GM19240 (cell line): ENCODE measurements around the gene GASK1A.
A peak's percentile ranks its signal among the peaks of the same experiment; 100 is the strongest.
"Not testable (repeated sequence)": the region's sequence is repeated elsewhere in the genome, so short reads cannot be mapped to it uniquely, and the experiment has no call there.

Source experiments
- DNase-seq: peaks from one replicate; pipeline ENCODE4 v3.0.0; 2011; ENCODE audit warnings: low spot score; ENCODE audit not compliant: insufficient read length

Gene GASK1A

DNA sequence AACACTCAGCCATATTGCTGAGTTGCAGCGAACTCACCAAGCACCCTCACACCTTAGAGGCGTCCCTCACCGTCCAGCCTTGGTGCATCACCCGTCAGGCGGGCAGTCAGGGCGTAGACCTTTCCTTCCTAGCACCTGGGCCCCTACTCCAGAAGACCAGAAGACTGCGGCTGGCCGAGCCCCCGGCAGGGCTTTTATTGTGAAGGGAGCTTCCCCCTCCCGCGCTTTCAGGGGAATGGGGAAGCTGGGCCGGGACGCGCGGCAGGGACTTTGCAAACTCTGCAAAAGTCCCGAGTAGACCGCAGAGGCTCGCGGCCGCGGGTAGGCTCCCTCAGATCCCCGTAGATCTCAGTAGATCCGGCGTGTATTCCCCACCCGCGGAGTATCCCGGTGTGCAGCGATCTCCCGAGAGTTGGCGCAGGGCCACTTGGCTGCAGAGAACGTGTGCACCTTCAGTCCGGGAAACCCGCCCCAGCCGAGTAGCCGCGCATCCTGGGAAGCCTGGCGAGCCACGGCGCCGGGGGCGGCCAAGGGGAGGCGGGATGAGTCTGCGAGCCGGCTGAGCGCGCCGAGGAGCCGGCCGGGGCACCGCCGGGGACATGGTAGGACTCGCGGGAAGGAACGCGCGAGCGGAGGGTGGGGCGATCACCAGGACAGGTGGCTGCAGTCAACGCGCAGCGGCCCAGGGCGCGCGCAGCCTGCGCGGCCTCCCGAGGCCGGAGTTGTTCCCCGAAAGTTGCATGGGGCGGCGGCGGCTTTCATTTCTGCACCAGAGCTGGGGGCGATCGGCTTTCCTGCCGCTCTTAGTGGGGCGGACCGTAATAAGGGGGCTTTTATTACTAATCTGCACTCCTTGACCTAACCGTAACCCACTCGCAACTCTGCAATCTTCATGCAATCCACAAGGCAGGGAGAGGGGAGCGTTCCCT is at the start of gene GASK1A:
Gene GASK1A (plus strand): TSS at position 268 of the 929 bp plus-strand sequence. CDS start 332 bp downstream, at position 600.
- DNase-seq, result no peak

DNA sequence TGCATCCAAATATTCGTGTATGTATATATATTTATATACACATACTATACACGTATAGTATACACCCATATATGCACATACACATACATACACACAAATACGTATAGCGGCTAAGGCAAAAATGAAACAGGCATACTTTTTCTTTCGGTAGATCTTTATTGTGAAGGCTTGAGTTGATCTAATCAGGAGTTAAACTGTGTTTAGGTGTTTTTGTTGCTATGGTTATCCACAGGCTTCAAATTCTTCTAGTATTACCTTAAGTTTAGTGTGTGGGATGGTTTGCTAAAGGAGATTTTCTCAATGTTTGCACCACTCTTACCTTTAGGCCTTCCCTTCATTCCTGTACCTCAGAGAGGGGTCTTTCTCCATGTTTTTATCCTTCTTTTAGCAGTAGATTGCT is 45.0 kb upstream of the GASK1A start:
- no peak for DNase-seq

DNA sequence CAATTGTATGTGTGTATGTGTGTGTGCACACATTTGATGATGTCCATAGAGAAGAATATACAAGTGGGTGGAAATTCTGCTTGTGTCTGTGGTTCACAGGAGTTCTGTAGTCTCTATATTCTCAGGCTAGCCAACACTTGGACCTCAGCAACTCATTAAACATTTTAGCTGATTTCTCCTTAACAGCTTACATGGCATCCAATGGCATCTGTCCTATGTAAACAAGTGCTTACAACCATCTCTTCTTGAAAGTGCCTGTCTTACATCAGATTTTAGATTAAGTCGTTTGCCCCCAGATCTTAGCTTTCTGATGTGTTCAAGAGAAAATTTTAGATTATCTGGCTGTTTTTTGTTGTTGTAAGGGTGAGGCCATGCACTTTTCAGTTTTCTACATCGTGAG is 44.2 kb upstream of the GASK1A start:
- DNase-seq, result no peak

DNA sequence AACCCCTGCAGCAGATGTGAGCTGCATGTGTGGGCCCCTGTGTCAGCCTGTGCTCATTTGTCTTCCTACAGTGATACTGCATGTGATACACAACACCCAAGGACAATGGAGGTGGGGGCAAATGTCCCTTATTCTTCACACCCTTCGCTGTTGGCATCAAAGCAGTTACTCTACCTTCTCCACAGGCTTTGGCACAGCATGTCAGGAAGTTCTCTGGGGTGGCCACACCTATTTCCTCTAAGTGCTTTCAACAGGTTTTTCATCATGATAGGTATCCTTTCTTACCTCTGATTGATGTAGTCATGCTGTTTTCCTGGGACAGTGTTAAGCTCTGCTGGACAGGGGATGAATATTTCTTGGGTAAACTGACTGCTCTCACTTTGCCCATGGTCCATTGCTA is 43.6 kb upstream of the GASK1A start:
- no peak for DNase-seq

DNA sequence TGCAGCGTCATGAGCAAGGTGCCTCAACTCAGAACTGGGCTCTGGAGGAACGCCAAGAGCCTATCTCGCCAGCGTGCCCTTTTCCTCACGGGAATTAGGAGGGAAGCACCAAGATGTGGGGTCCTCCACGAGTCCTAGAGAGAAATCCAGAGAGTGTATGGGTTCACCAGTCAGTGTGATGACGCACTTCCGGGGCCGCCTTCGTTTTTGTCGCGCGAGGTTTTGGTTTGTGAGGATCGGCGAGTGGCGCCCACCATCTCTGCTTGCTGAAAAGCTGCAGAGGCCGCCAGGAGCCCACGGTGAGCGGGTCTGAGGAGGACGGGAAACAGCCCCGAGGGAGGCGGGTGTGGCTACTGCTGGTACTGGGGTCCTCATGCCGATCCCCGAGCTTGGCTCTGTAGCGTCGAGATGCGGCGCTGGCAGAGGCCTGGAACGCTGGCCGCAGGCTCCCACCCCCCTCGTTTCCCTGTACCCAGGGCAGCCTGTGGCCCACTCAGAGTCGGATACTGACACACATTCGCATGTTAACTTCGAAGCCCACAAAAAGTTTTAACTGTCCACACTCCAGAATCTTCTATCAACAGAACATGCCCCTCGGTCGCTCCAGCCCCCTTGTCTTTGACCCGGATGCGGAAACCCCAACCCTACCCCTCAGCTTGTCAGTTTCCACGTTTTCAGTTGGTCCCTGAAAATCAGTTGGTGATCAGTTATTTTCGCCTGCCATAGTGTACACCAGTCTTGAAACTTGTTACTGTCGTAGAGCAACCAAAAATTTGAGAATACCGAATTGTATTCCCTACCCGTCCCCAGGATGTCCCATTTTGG is 42.7 kb upstream of the GASK1A start:
- DNase-seq, result no peak

DNA sequence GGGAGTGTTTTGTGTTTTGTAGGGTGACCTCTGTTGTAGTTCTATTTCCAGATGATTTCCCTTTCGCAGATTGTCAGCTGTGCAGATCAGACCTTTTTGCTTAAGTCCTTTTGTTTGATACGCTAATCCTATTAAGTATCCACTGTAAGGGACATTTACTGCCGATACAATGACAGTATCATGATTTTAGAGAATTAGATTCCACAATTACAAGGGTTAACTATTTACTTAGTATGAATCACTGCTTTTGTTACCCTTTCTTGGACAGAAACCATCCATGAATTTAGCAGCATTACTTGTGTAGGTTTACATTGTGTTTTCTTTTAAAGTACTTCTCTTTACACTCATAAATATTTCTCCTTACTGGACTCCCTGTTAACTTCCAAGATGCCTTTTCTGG is 41.8 kb upstream of the GASK1A start:
- no peak for DNase-seq

DNA sequence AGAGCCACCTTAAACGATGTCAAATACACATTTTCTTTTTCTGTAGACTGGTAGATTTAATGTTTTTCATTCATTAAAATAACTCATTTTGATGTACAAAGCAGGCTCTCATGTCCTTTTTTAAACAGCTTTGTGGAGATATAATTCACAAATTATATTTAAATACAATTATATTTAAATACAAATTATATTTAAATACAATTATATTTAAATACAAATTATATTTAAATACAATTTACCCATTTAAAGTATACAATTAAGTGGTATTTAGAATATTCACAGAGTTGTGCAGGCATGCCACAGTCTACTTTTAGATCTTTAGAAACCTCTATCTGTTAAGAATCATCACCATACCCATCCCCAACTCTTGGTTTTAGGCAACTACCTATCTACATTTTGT is 36.4 kb upstream of the GASK1A start:
- no peak for DNase-seq

DNA sequence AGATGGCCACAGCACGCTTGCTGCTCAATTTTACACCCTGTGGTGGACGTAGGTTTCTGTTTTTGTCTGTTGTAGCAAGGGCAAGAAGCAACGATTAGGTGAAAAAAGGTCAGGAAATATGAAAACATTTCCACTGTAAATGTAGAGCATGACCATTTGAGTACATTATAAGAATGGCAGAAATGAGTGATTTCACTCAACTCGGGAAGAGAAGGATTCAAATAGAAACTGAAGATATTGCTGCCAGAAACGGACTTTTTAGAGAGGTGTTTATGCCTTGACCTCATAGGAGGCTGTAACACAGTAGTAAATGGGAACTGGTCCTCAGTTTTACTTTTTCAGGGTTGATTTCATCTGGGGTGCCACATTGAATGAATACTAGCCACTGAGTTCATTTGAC is 33.1 kb upstream of the GASK1A start:
- DNase-seq, result peak; percentile 7

DNA sequence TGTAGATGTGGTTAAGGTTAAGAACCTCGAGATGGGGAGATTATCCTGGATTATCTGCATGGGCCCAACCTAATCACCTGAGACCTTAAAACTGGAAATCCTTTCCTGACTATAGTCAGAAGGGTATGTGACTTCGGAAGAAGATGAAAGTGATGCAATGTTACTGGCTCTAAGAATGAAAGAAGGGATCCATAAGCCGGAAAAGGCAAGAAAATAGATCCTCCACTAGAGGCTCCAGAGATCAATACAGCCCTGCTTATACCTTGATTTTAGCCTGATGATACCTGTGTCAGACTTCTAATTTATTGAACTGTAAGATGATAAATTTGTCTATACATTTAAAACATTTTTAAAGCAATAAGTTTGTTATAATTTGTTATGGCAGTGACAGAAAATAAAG is 21.5 kb upstream of the GASK1A start:
- no peak for DNase-seq

DNA sequence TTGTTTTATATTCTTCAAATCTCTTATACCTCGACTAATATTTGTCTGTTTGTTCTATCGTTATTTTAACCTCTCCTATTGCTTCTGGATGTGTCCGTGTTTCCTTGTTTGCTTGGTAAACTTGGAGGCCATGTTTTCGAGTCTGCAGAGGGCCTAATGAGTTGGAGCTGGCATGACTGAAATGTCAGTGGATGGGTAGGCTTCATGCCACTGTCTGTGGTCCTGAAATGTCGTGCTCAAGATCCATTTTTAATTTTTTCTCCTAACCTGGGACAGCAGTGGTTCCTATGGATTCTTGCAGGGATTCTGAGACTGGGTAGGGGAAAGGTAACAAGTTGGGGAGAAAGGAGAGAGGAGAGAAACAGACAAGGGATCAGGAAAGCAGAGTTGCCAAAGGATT is 18.8 kb upstream of the GASK1A start:
- DNase-seq, result no peak

DNA sequence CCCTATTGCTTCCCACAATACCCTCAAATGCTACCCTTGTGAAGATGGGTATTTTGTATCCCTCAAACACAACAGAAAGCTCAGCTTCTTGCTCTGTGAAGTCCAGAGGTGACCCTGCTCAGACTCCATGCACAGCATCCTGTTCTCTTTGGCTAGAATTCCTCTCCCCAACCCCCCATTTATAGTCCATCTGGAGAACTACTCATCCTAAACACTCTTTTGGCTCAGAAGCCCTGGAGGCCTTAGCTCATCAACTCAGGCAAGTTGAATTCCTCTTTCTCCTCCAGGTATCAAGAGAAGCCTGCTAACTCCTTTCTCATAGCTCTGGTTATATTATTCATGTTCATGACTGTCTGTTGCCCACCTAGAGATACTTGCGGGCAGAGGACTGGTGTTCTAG is 18.3 kb upstream of the GASK1A start:
- DNase-seq, result no peak

DNA sequence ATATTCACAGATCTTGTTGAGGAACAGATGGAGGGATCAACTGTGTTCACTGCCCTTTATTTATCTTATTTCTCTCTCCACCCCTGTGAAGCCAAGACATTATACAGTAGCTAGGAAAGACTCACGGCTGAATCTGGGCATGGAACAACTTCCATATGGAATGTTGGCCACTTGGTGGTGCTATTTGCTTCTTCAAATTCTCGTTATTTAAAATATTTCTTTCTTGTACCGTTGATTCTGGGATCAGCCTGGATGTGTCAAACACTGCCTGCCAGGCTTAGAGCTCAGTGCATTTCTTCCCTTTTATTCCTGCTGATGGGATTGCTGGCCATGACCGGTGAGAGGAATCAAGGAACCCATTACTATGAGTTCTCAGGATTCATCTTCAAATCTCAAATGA is 17.5 kb upstream of the GASK1A start:
- no peak for DNase-seq

DNA sequence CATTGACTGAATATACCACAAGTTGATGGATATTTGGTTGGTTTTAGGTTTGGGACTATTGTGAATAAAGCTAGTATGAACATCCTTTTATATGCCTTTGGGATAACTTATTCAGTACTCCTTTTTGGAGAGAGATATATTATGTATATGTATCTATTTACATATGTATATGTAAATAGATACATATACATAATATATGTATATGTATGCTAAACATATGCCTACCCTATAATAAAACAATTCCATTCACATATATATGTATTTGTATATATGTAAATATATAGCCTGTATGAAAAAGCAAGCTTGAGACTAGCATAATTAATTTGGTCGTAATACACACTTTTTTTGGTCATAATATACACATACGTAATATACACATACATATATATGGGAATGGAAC is 15.8 kb upstream of the GASK1A start:
- no peak for DNase-seq

DNA sequence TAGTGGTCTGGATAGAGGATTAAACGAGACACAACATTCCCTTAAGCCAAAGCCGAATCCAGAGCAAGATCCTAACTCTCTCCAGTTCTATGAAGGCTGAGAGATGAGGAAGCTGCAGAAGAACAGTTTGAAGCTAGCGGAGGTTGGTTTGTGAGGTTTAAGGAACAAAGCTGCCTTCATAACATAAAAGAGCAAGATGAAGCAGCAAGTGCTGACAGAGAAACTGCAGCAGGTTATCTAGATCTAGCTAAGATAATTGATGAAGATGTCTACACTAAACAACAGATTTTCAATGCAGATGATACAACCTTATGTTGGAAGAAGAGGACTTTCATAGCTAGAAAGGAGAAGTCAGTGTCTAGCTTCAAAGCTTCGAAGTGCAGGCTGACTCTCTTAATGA is 14.8 kb upstream of the GASK1A start:
- DNase-seq, result no peak

DNA sequence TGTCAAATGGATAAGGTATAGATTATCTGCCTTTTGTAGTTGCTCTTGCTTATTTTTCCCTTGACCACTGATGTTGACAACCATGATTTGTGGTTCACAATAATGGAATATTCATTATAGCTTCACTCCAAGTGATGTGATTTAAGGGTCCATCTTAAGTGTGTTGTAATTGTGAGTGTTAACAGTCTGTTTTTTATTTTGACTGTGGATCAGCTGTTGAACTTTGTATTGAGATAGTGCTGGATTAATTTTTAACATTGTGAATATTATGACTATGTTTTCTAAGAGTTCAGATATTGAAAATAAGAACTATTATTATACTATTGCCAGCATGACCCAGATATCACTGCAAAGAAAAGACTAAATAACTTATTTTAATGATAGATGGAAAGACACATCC is 8.6 kb upstream of the GASK1A start:
- no peak for DNase-seq

DNA sequence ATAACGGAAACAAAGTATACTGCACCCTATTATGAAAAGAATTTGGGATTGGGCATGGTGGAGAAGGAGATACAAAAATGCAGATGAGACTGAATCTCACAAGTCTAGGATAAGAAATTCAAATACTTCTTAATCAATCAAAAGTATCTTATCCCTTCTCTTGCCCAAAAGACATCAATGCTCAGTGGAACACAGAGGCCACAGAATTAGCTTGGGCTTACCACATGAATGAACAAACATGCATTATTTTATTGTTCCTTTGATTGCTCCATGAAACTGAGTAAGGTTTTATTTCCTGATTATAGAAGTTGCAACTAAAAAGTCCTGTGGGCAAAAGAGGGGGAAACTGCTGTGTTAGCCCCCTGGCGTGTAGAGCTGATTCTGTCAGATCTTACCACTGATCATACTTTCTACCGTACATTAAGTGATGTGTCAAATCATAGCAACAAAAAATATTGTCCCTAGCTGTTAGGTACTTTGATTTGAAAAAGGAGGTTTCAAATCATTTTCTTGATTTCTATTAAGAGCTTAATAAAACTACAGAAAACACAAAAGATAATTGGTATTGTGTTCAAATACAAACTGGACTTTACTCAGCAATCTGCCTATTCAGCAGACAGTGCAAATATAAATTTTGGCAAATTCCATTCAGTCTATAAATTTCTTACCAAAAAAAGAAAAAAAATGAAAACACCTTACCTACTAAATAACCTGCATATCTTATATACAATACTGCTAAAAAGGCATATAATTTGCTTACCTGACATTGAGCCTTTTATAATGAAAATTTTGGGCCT is 7.9 kb upstream of the GASK1A start:
- no peak for DNase-seq

DNA sequence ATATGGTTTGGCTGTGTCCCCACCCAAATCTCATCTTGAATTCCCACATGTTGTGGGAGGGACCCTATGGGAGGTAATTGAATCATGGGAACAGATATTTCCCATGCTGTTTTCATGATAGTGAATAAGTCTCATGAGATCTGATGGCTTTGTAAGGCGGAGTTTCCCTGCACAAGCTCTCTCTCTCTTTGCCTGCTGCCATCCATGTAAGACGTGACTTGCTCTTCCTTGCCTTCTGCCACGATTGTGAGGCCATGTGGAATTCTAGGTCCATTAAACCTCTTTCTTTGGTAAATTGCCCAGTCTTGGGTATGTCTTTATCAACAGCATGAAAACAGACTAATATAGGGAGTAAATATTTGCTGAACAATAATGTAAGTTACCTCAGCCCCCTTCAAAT is 4.2 kb upstream of the GASK1A start:
- DNase-seq, result not testable (repeated sequence)

DNA sequence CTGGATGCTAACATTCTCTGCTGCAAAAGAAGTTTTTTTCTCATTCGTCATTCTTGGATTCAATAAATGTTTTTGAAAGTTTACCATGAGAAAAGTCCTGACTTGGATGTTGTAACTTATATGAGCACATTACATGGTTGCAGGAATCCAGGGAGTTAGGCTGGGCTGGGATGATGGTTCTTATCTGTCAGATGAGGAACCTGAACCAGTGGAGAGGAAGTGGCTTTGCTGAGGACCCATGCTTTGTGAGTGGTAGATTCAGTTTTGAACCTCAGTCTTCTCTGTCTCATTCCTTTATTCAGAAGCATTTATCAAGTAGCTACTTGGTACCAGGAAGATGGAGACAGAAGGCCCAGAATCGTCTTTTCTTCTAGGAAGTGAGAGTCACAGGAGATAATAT is 3.7 kb upstream of the GASK1A start:
- DNase-seq, result no peak

DNA sequence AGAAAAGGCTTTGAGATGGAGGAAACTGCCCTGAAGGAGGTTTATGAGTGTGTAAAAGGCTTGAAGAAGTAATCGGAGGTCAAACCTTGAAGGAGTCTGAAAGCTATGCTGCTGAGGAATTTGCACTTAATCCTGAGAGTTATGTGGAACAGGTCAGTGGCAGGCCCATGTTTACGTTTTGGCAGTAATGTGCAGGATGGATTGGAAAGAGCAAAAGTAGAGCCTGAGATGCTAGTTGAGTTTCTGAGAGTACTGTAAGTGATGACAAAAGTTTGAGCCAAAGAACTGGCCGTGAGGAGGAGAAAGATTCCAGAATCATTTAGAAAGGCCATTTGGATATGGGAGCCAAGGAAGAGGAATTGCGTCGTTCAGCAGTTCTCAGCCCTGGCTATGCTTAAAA is 3.2 kb upstream of the GASK1A start:
- no peak for DNase-seq

DNA sequence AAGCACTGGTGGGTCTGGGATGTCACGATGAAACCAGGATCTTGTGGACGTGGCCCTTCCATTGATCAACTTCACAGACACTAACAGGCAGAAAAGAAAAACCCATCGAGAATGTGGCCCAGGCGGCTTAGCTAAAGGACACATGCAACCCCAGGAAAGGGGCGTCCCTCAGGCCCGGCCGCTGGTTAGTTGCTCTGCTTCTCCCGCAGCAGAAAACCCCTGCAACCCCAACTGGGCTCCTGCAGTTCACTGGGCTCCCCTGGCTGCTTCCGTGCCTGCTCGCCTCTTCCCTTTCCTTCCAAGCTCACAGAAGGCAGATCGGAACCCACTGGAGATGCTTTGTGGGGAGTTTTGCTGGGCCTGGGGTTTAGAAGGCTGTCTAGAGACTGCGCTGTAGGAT is 1.1 kb downstream of the GASK1A start:
- no peak for DNase-seq

DNA sequence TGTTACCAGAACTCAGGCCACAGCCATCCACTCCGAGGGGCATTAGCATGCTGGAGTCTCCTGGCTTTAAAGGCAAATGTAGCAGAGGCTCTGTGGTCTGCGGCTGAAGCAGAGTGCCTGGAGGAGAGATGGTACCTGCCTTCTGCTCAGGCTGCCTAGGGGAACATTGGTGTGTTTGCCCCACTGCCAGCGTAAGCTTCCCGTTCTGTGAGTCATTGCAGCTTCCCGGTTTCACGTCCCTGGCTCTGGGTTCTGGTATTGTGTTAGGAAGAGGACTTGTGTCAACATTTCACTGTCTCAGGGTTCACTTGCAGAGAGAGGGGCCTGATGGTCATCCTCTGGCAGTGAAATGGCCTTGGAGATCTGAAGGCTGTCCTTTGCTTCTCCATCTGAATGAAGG is 1.8 kb downstream of the GASK1A start:
- DNase-seq, result no peak
